CD8-positive, alpha-beta memory T cell (primary cell): ENCODE data around the gene UBE2U. TPM values are rescaled to one million over a fixed set of nuclear protein-coding genes. Genes with fewer than 3 reads are reported as not detected.

Experiments used
- CTCF ChIA-PET: fragments of 350-600 bp; sonication (Branson Sonifier 250); formaldehyde crosslinking; loops from one replicate; lab custom pipeline; 2021; ENCODE audit warnings: antibody characterized with exemption; lab: Charles Lee
- POLR2A ChIA-PET: fragments of 350-600 bp; sonication (Branson Sonifier 250); formaldehyde crosslinking; loops from one replicate; lab custom pipeline; 2021; ENCODE audit warnings: antibody characterized with exemption; lab: Charles Lee
- DNase-seq, 5 donors: peaks; one replicate each; pipeline versions ENCODE4 v3.0.0 to v3.0.0-alpha.2; 2020 to 2022; ENCODE audit warnings: mixed read lengths in 1 of 5
- H3K27ac ChIP-seq: one replicate; pipeline ENCODE4 v1.7.0; 2013; ENCODE audit warnings: low read depth, mild to moderate bottlenecking, low read length, moderate library complexity
- H3K27me3 ChIP-seq: 2 replicates; pipeline ENCODE4 v1.7.0; 2013; ENCODE audit warnings: low read length, mild to moderate bottlenecking; ENCODE audit not compliant: insufficient read depth, poor library complexity, severe bottlenecking
- H3K36me3 ChIP-seq: 2 replicates; pipeline ENCODE4 v1.7.0; 2013; ENCODE audit warnings: mild to moderate bottlenecking, low read length, moderate library complexity; ENCODE audit not compliant: insufficient read depth
- H3K4me1 ChIP-seq: 2 replicates; pipeline ENCODE4 v1.7.0; 2013; ENCODE audit warnings: mild to moderate bottlenecking, low read length, moderate library complexity; ENCODE audit not compliant: insufficient read depth
- H3K4me3 ChIP-seq: 2 replicates; pipeline ENCODE4 v1.7.0; 2013; ENCODE audit warnings: mild to moderate bottlenecking, low read length
- H3K9me3 ChIP-seq: 2 replicates; pipeline ENCODE4 v1.7.0; 2013; ENCODE audit warnings: mild to moderate bottlenecking, low read length
- H3K27ac Mint-ChIP-seq, 8 donors: one replicate each; pipeline ENCODE4 v1.8.0; 2020 to 2021; ENCODE audit warnings: mixed read lengths in 8 of 8, mild to moderate bottlenecking in 6 of 8, inconsistent platforms in 3 of 8, moderate library complexity in 3 of 8
- H3K27me3 Mint-ChIP-seq, 2 donors: one replicate each; pipeline ENCODE4 v1.8.0; 2020 to 2021; ENCODE audit warnings: mixed read lengths in 2 of 2, mild to moderate bottlenecking in 1 of 2, moderate library complexity in 1 of 2
- H3K36me3 Mint-ChIP-seq, 3 donors: one replicate each; pipeline ENCODE4 v1.8.0; 2020 to 2021; ENCODE audit warnings: mixed read lengths in 3 of 3, inconsistent platforms in 1 of 3, mild to moderate bottlenecking in 1 of 3
- H3K4me1 Mint-ChIP-seq, 3 donors: one replicate each; pipeline ENCODE4 v1.8.0; 2020 to 2021; ENCODE audit warnings: mixed read lengths in 3 of 3, inconsistent platforms in 1 of 3, mild to moderate bottlenecking in 1 of 3
- H3K4me3 Mint-ChIP-seq, 7 donors: one replicate each; pipeline ENCODE4 v1.8.0; 2020 to 2021; ENCODE audit warnings: mixed read lengths in 7 of 7, mild to moderate bottlenecking in 6 of 7, moderate library complexity in 4 of 7, inconsistent platforms in 2 of 7
- H3K9me3 Mint-ChIP-seq, 5 donors: one replicate each; pipeline ENCODE4 v1.8.0; 2020 to 2022; ENCODE audit warnings: mixed read lengths in 5 of 5, mild to moderate bottlenecking in 3 of 5, moderate library complexity in 2 of 5, inconsistent platforms in 1 of 5
- polyA plus RNA-seq: library from polyadenylated mRNA; unstranded; fragments of 300-500 nt; fragmentation: Illumina TruSeq; gene quantifications from one replicate; pipeline ENCODE4 v1.2.3, GENCODE V29; 2021
- total RNA-seq, 2 experiments: library from RNA; stranded (reverse); gene quantifications; one replicate each; pipeline ENCODE4 v1.2.3, GENCODE V29; 2021

The UBE2U gene
- total and polyA plus RNA-seq, 3 experiments from 2014 or later: not detected

DNA sequence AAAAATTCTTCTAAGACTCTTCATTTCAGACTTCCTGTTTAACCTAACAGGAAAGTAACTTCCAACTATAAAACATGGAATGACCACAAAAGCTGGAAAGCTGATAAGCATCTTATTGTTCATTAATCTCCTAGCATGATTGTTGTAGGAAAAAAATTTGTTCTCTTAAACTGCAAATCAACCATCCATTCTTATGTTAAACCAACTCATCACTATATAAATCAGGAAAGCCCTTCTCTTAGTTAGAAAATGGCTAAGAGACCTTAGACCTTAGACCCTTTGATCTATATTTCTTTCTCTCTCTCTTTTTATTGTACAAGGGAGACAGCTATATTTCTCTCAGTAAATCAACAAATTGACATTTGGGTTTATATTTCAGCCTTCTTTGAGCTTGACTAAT lies 101.4 kb downstream of the UBE2U start:
- H3K9me3 Mint-ChIP-seq: peaks cover 0 to 2% (median 0%) of the 10 kb centered on the region in 5 donors
- H3K36me3 Mint-ChIP-seq: no peaks in the 10 kb centered on the region
- ChIA-PET CTCF (no interaction called here), POLR2A (no interaction called here)
- Histone ChIP-seq H3K27ac (no peak overlapping the region), H3K4me3 (no peak overlapping the region), H3K4me1 (no peaks in the 10 kb centered on the region), H3K27me3 (no peaks in the 10 kb centered on the region), H3K9me3 (no peaks in the 10 kb centered on the region), H3K36me3 (no peaks in the 10 kb centered on the region)
- no peak overlapping the region for H3K4me3 Mint-ChIP-seq
- H3K27ac Mint-ChIP-seq: no peak overlapping the region
- peaks cover 2 to 21% of the 10 kb centered on the region in 2 donors for H3K27me3 Mint-ChIP-seq
- no peak for DNase-seq
- H3K4me1 Mint-ChIP-seq: no peaks in the 10 kb centered on the region

DNA sequence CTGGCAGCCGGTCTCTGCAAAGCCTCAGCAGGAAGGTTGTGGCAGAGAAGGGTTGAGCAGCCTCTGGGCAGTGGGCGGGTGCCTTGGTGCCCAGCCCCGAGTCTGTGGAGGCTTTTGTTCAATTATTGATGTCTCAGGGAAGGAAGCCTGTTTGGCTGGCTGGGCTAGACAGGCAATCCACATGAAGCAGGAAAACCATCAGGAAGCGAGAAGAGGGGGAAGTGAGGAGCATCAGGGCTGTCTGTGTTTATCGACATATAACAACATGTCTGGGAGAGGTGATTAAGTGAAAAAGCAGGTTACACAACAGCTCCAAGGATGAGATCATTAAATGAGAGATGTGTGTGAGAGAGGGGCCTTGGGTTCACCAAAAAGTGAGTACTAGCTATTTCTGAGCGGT lies 105.4 kb downstream of the UBE2U start:
- ChIA-PET POLR2A (no interaction called here), CTCF (no interaction called here)
- H3K4me3 ChIP-seq: no peak overlapping the region
- Mint-ChIP-seq H3K27me3 (peaks cover 0 to 14% of the 10 kb centered on the region in 2 donors), H3K36me3 (no peaks in the 10 kb centered on the region), H3K4me1 (no peaks in the 10 kb centered on the region), H3K27ac (no peak overlapping the region), H3K4me3 (no peak overlapping the region), H3K9me3 (peaks cover 0 to 2% (median 0%) of the 10 kb centered on the region in 5 donors)
- no peaks in the 10 kb centered on the region for H3K27me3 ChIP-seq
- no peaks in the 10 kb centered on the region for H3K36me3 ChIP-seq
- H3K9me3 ChIP-seq: no peaks in the 10 kb centered on the region
- H3K27ac ChIP-seq: no peak overlapping the region
- no peaks in the 10 kb centered on the region for H3K4me1 ChIP-seq
- no peak for DNase-seq

DNA sequence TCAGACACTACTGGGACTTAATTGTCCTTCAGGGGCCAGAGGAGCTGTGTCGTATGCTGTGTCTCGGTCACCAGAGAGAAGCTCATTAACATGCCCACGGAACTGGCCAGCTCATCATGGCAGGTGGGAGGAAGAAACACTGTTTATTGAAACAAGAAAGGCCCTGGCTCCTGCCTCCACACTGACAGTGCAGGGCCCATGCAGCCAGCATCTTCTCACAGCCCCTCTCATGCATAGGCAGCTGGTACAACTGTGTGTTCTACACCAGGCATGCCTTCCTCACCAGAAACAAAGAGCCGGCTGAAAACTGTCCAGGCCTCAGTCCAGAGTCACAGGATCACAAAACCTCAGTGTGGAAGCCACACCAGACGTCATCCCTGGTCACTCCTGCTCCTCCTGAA lies 106.0 kb downstream of the UBE2U start:
- no peaks in the 10 kb centered on the region for H3K4me1 ChIP-seq
- H3K36me3 ChIP-seq: no peaks in the 10 kb centered on the region
- no peak overlapping the region for H3K27ac ChIP-seq
- peaks cover 0 to 14% of the 10 kb centered on the region in 2 donors for H3K27me3 Mint-ChIP-seq
- no peaks in the 10 kb centered on the region for H3K9me3 ChIP-seq
- H3K27ac Mint-ChIP-seq: no peak overlapping the region
- no peak for DNase-seq
- no peak overlapping the region for H3K4me3 Mint-ChIP-seq
- no peaks in the 10 kb centered on the region for H3K36me3 Mint-ChIP-seq
- CTCF ChIA-PET: no interaction called here
- no peaks in the 10 kb centered on the region for H3K9me3 Mint-ChIP-seq
- H3K27me3 ChIP-seq: no peaks in the 10 kb centered on the region
- no peak overlapping the region for H3K4me3 ChIP-seq
- H3K4me1 Mint-ChIP-seq: no peaks in the 10 kb centered on the region
- POLR2A ChIA-PET: no interaction called here

DNA sequence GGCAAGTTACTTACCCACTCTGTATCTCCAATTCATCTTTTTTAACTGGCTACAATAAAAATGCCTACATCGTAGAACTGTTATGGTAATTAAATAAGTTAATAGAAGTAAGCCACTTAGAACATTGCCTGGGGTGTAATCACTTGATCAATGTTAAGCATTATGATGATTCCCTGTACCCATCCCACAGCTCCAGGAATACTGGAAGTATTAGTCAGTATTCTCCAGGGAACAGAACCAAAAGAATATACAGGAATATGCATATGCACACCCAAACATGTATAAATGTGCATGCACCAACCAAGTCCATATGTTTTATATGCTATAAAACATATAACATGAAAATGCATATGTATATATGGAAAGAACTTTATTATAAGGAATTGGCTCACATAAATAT lies 107.3 kb downstream of the UBE2U start:
- no peaks in the 10 kb centered on the region for H3K36me3 ChIP-seq
- ChIA-PET POLR2A (no interaction called here), CTCF (no interaction called here)
- no peaks in the 10 kb centered on the region for H3K4me1 ChIP-seq
- DNase-seq: no peak
- H3K27ac ChIP-seq: no peak overlapping the region
- Mint-ChIP-seq H3K27ac (no peak overlapping the region), H3K4me1 (no peaks in the 10 kb centered on the region), H3K9me3 (no peaks in the 10 kb centered on the region), H3K36me3 (no peaks in the 10 kb centered on the region), H3K4me3 (no peak overlapping the region), H3K27me3 (peaks cover 0 to 11% of the 10 kb centered on the region in 2 donors)
- H3K9me3 ChIP-seq: no peaks in the 10 kb centered on the region
- no peak overlapping the region for H3K4me3 ChIP-seq
- H3K27me3 ChIP-seq: no peaks in the 10 kb centered on the region

DNA sequence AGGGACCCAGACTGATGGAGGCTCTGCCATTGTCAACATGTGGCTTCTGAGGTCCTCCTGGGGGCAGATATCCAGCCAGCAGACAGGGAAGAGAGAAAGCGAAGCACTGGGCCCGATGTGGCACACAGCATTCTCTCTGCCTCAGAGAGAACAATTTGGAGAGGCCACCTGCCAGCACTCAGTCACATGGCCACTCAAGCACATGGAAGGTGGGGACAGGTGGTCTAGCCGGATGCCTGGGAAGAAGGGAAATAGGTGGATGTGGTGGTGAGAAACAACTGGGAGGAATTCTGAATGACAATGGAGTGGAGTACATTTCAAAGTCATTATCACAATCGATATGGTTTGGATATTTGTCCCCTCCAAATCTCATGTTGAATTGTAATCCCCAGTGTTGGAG lies 109.0 kb downstream of the UBE2U start:
- ChIA-PET CTCF (no interaction called here), POLR2A (no interaction called here)
- no peaks in the 10 kb centered on the region for H3K36me3 ChIP-seq
- H3K27ac ChIP-seq: no peak overlapping the region
- no peaks in the 10 kb centered on the region for H3K27me3 ChIP-seq
- H3K4me3 Mint-ChIP-seq: no peak overlapping the region
- H3K27ac Mint-ChIP-seq: no peak overlapping the region
- peaks cover 0 to 11% of the 10 kb centered on the region in 2 donors for H3K27me3 Mint-ChIP-seq
- no peaks in the 10 kb centered on the region for H3K36me3 Mint-ChIP-seq
- no peak for DNase-seq
- H3K4me1 ChIP-seq: no peaks in the 10 kb centered on the region
- H3K4me1 Mint-ChIP-seq: no peaks in the 10 kb centered on the region
- no peaks in the 10 kb centered on the region for H3K9me3 ChIP-seq
- no peak overlapping the region for H3K4me3 ChIP-seq
- no peaks in the 10 kb centered on the region for H3K9me3 Mint-ChIP-seq

DNA sequence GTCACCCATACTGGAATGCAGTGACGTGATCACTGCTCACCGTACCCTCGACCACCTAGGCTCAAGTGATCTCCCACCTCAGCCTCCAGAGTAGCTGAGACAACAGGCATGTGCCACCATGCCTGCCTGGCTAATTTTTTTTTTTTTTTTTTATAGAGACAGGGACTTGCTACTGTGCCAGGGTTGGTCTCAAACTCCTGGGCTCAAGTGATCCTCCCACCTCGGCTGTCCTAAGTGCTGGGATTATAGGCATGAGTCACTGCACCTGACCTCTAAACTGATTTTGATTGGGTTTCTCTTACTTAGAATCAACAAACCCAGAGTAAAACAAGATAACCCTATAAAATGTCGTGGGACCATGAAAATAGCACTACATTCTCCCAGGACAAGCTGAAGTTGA lies 112.0 kb downstream of the UBE2U start:
- no peaks in the 10 kb centered on the region for H3K4me1 ChIP-seq
- peaks cover 0 to 3% of the 10 kb centered on the region in 2 donors for H3K27me3 Mint-ChIP-seq
- no peaks in the 10 kb centered on the region for H3K9me3 Mint-ChIP-seq
- H3K27me3 ChIP-seq: no peaks in the 10 kb centered on the region
- H3K4me3 Mint-ChIP-seq: no peak overlapping the region
- H3K9me3 ChIP-seq: no peaks in the 10 kb centered on the region
- H3K4me3 ChIP-seq: no peak overlapping the region
- CTCF ChIA-PET: no interaction called here
- no peak overlapping the region for H3K27ac Mint-ChIP-seq
- POLR2A ChIA-PET: no interaction called here
- no peaks in the 10 kb centered on the region for H3K36me3 Mint-ChIP-seq
- H3K4me1 Mint-ChIP-seq: no peaks in the 10 kb centered on the region
- no peak overlapping the region for H3K27ac ChIP-seq
- no peak for DNase-seq
- no peaks in the 10 kb centered on the region for H3K36me3 ChIP-seq
